ENCODE results near the gene CENPM.

CENPM gene

DNA sequence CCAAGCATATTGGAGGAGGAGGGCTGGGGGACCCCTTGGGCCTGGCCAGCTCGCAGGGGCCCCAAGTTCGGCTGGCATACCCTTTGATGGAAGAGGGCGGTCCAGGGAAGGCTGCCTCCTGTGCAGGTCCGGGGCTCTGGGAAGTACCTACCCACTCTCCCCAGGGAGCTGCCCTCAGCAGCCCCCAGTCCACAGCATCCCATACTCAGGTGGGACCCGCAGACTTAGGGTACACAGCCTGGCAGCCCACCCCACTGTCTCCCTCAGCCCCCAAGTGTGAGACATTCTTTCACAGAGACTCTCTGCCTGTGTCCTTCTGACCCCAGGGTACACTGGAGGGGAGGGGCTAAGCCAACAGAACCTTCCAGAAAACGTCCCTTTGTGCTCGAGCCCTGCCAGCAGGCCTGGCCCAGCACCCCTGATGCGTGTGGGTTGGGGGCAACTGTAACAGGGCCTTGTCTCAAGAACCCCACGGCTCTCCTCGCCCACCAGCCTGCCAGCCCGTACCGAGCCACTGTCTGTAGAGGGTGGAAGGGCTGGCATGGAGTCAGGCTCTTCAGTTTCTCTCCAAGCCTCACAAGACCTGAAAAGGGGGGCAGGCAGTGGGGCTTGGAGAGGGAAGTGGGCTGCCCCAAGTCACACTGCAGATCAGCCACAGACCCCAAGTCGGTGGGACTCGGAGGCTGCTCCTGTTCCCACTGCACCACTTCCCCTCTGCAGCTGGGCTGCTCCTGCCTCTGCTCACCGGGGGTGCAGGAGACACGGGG lies 13.4 kb downstream of the CENPM start:
- DNase-seq = no peak

DNA sequence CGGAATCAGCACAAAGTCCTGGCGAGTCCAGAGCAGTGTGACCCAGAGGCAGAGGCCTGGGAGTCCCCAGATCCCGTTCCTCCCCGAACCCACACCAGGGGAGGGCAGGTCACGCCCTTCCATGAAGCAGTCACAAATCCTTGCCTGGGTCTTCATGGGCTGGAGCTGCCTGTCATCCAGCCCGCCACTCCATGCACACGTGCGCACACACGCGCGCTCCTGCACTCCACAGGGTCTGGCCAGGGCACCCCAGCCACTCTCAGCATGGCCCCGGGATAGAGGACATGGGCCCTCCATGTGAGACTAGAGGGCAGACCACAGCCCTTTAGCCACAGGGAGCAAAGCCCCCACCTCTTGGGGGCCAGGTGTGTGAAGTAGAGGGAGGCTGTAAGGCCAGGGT lies 14.6 kb downstream of the CENPM start:
- no peak for DNase-seq

DNA sequence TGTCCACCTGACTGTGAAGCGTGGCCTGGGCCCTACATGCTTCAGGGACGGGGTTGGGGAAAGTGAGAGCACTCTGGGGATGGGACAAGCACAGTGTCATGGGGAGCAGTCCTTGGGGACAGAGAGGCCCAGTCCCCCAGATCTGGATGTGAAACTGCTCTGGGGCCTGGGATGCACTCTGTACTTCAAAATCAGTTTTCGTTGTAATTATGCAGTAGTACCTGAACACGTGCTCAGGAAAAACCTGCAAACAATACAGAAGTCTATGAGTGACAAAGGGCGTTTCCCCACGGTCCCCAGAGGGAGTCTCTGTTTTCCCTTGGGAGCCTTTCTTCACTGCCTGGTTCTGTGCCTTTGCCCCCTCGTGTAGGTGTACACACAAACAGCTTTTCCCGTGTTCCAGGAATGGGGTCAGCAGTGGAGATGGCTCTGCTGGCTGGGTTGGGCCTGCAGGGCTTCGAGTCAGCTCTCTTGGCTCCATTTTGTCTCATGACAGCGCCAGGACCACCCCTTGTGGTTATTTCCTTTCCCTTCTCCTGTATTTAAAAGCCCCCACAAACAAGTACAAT lies 15.2 kb downstream of the CENPM start:
- no peak for DNase-seq

- no peak for DNase-seq
These were observed 17.5 kb downstream of the CENPM start for GRCh38 chr22:41929418-41929810.

DNA sequence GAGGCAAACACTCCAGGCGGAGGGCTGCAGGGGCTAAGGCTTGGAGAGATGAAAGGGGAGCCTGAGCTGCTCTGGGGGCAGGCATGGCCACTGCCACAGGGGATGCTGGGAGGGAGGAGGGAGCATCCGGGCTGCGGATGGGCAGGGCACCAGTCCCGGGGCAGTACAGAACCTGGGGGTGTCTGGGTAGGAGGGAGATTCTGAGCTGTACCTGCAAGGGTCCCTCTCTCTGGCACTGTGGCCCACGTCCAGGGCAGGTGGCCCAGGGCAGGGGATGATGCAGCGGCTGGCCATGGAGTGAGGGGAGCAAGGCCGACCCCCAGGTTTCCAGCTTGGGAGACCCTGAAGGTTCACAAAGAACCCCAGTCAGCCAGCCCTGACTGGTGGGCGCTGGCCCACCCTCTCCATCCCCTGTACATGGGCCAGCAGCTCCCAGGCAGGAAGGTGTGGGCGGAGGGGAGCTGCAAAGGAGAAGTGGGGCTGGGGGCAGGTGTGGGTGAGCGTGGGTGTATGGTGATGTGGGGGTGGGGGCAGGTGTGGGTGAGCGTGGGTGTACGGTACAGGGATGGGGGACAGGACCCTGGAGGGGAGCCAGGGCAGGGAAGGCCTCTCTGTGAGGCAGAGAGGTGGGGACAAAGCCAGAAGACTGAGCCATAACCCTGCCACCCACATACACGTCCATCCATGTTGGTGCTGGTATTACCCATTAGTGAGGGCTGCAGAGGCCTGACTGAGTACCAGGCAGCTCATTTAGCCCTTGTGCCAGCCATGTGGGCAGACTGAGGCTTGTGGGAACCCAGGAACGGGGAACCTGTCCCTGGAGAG lies 18.1 kb downstream of the CENPM start:
- no peak for DNase-seq

- DNase-seq = no peak
These were observed 19.1 kb downstream of the CENPM start for GRCh38 chr22:41927813-41928212.

GRCh38 chr22:41925783-41926460 lies 21.0 kb downstream of the CENPM start:
- peak in 14 of 56 donors; percentile 10 to 58 (median 36) for DNase-seq

DNA sequence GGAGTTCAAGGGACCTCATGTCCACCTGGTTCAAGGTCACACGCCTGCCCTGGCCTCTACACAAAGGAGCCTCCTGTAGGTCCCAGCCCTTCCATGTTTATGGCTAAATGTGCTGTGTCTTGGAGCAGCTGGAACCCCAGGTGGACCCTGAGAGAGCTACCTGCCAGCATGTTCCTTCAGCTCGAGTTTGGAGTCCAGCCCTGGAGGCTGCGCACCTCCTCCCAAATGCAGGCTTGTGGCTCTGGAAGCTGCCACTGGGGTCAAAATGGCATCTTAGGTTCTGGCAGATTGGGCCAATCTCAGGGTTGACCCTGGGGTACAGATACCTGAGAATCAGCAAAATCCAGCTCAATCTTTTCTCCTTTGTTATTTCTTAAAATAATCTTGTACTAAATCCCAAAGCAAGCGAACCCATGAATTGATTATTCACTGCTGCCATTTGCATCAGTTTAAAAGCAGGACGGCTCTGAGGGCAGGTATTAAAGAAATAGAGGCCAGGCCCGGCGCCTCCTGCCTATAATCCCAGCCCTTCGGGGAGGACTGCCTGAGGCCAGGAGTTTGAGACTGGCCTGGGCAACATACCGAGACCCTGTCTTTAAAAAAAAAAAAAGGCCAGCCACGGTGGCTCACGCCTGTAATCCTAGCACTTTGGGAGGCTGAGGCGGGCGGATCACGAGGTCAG lies 23.2 kb downstream of the CENPM start:
- DNase-seq = no peak

DNA sequence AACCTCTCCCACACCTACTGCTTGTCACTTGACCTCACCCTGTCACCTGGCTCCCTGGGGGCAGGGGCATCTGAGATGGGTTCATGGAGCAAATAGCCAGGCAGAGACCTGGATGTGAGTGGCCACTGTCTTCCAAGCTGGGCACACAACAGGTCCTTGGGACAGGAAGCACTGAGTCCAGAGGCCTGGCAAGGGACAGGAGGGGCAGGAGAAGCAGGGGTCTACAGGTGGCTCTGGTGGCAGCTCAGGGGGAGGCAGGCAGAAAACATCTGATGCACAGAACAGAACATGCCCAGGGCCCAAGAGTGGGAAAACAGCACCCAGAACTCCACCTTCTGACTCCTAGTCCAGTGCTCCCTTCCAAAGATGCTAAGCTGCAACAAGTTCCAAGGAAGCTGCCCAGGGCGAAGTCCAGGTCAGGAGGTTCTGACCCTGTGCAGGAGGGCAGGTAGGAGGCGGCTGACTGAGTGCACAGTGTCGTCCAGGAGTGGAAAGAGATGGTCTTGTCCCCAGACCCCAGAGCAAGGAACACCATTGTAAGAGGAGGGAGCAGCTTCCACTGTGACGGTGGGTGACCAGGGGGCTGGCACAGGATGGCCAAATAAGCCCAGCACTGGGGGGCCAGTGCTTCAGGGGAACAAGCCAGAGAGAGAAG lies 23.9 kb downstream of the CENPM start:
- DNase-seq = no peak

DNA sequence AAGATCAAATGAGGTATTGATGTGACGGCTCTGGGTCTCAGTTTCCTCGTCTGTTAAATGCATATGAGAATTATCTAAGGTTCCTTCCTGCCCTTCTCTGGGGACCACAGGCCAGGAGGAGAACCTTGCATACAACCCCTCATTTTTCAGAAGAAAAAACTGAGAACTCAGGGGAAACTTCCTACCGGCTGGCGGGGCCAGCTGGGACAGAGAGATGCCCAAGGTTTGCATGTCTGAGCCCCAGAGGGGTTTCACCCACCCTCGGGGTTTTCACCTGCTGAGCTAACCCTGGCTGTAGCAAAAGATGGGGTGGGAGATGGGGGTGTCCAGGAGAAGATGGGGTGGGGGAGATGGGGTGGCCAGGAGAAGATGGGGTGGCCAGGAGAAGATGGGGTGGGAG lies 24.6 kb downstream of the CENPM start:
- no peak for DNase-seq

DNA sequence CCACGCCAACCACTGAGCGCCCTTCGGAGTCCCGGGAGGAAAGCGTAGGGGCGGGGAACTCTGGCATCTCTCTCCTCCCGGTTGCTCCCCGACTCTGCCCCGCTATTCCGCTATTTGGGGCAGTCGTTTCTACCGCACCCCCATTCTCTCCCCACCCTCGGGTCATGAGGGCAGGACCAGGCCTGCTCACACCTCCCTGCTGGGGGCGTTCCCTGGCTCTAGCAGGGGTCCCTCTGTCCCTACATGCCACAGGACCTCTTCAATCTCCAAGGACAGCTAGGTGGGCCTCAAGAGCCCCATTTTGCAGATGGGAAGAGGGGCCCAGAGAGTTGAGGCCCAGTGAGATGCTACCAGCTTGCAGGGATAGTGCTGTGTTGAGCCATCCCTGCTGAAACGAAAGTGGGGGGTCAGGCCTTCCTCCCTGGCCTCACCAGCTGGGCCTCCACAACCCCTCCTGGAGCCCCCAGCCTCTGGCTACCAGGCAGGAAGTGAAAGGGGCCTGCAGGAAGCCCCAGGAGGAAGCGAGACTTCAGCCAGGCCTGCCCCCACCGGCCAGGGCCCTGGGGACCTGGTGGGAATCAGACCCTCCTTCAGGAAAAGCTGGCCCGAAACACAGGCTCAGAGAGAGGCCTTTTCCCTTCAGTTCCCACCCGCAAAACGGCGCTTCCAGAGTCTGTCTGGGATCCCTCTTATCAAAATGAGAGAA lies 26.5 kb downstream of the CENPM start:
- DNase-seq = peak in 19 of 56 donors; percentile 9 to 59 (median 27)

DNA sequence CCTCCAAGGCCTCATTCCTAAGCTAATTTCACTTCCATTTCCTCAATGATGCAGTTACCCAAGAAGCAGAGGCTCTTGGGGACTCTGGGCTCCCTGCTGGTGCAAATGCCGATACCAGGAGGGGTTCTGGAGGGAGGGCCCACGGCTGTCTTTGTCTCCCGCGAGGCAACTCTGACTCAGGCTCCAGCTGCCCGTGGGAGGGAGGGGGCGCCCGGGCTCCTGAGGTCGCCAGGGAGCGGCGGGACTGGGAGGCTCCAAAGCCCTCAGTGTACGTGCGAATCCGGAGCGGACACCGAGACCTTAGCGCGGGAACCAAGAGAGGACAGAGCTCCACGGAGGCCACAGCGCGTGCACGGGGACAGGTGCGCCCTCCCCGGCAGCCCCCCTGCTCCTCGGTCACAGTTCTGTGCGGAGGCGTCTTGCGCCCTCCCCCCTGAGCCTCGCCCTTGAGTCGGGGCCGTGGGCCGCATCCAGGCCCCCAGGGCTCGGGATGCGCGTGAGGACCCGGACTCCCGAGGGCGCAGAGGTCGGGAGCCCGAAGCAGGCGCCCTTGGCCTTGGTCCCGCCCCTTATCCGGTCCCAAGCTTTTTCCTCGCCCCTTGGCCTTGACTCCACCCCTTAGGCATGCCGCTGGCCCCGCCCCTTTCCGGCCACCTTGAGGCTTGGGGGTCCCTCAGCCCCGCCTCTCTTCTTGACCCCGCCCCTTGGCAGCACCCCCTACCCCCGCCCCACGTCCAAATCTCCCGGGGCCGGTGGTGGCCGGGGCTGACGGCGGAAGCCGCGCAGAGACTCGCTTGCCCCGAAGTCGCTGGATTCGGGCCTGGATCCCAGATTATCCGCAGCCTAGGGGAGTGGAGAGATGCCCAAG lies 27.4 kb downstream of the CENPM start:
- DNase-seq = peak in 17 of 56 donors; percentile 9 to 62 (median 31)

DNA sequence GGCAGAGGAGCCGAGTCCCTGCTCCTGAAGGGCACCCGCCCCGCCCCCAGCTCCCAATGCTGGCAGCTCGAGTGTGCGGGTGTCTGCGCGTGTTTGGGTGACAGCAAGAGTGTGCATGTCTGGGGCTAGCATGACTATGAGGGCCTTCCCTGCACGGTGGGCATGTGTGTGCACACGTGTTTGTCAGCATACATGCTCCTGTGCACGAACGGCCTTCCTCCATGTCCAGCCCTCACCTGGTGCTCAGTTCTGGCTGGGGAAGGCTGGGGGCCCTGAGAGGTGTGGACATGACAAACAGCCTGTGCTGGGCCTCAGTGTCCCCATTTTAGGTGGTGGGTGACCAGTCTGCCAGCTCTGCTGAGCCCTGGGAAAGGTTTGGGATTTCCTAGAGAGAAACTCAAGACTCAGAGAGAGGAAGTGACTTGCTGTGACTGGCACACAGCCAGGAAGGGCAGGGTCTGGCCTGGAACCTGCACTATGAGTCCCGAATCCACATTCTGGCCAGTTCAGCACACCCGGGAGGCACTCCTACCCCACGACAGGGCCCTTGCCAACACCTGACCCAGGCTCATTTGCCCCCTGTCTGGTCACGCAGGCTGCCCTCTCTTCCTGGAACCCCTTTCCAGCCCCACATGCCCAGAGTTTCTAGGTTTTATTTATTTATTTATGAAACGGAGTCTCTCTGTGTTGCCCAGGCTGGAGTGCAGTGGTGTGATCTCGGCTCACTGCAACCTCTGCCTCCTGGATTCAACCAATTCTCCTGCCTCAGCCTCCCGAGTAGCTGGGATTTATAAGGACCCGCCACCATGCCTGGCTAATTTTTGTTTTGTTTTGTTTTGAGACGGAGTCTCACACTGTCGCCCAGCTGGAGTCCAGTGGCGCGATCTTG lies 28.8 kb downstream of the CENPM start:
- peak in 8 of 56 donors; percentile 12 to 38 (median 24) for DNase-seq

- DNase-seq = no peak
These were observed 29.5 kb downstream of the CENPM start for GRCh38 chr22:41917375-41917902.

DNA sequence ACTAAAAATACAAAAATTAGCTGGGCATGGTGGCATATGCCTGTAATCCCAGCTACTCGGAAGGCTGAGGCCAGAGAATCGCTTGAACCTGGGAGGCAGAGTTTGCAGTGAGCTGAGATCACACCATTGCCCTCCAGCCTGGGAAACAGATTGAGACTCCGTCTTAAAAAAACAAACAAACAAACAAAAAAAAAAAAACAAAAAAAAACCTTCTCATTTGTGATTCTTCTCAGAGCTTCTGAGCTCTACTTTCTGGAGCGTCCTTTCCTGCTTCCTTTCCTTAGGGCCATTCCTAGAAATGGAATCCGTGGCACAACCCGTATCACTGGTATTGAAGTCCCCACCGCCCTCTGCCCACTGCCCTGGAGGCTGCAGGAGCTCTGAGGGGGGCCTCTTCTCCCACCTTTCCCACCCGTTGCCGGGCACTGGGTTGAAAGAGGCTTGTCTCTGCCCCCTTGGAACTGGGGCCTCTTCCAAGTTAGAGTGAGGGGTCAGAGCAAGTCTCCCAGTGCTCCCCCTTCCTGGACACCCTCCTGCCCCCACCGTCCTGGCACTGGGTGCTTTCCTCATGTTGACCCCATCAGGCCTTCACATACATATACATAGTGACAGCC lies 30.1 kb downstream of the CENPM start:
- DNase-seq = no peak

DNA sequence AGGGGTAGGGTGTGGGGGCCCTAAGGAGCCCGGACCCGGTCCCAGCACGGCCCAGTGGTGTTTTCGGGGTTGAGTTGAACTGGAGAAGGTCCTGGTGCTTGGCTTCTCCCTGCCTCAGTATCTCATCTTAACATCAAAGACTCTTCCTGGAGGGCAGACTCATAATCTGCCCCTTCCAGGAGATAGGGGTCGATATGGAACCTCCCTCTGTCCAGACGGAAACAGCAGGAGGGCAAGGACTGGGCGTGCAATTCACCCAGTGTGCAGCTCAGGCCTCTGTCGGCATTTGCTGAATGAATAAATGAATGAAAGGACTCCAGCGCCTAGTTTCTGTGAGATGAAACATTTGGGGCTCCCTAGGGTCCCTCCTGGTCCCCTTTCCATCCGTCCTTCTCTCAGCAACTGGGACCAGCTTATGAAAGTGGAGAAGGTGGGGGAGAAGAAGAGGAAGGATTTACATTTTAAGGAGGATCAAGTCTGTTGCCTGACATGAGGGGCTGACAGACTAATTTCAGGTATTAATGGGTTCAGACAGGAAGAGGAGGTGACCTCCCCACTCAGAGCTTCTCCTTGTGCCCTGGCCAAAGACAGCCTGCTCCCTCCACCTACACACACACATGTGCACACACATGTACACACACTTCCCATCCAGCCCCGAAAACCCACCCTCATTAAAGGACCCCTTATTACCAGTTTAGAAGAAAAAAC lies 31.0 kb downstream of the CENPM start:
- DNase-seq = no peak

Data from amygdala (tissue), 56 donors.